SU-DHL-6 (cell line): ENCODE data around the gene VTCN1.

ENCODE experiments used
- H2AFZ ChIP-seq: fragments of 200-600 bp; sonication (generic); 2 replicates; pipeline ENCODE4 v1.6.1; 2014; ENCODE audit warnings: low read depth, mild to moderate bottlenecking, moderate library complexity, mixed read lengths, antibody characterized with exemption, low read length; ENCODE audit not compliant: severe bottlenecking
- H3F3A ChIP-seq: fragments of 200-600 bp; shearing (Covaris generic); 2 replicates; pipeline ENCODE4 v1.6.0; 2016; ENCODE audit warnings: antibody characterized with exemption, mild to moderate bottlenecking; ENCODE audit not compliant: insufficient read depth
- H3K27ac ChIP-seq: fragments of 200-600 bp; sonication (generic); 2 replicates; pipeline ENCODE4 v1.5.1; 2016; ENCODE audit warnings: low read depth, mild to moderate bottlenecking, low read length, moderate library complexity, mixed read lengths
- H3K27me3 ChIP-seq: fragments of 200-600 bp; sonication (generic), shearing (Covaris generic); 2 replicates; pipeline ENCODE4 v1.6.0; 2014; ENCODE audit warnings: mild to moderate bottlenecking, low read length
- H3K36me3 ChIP-seq: fragments of 200-600 bp; sonication (generic); 2 replicates; pipeline ENCODE4 v1.6.1; 2014; ENCODE audit warnings: mild to moderate bottlenecking, low read length, mixed read lengths
- H3K4me2 ChIP-seq: fragments of 300-600, 200-600 bp; shearing (Covaris generic), sonication (generic); 2 replicates; pipeline ENCODE4 v1.6.0; 2014; ENCODE audit warnings: low read length, low read depth, mild to moderate bottlenecking; ENCODE audit not compliant: poor library complexity, severe bottlenecking
- H3K4me3 ChIP-seq: fragments of 200-600 bp; sonication (generic); 2 replicates; pipeline ENCODE4 v1.5.1; 2014; ENCODE audit warnings: antibody characterized with exemption, low read length, mild to moderate bottlenecking, mixed read lengths; ENCODE audit not compliant: insufficient read depth, poor library complexity, severe bottlenecking
- H3K79me2 ChIP-seq: fragments of 200-600 bp; sonication (generic); 2 replicates; pipeline ENCODE4 v1.6.1; 2014; ENCODE audit warnings: mild to moderate bottlenecking, low read length, moderate library complexity; ENCODE audit not compliant: insufficient read depth
- H3K9ac ChIP-seq: fragments of 200-600 bp; sonication (generic); 2 replicates; pipeline ENCODE4 v1.7.0; 2014; ENCODE audit warnings: mild to moderate bottlenecking, low read length
- H3K9me2 ChIP-seq: fragments of 200-600 bp; sonication (generic); replicated peaks from 2 replicates; pipeline ENCODE4 v1.6.1; 2014; ENCODE audit warnings: low read length; ENCODE audit not compliant: insufficient read depth
- H3K9me3 ChIP-seq: fragments of 200-600 bp; sonication (generic); 2 replicates; pipeline ENCODE4 v1.6.1; 2014; ENCODE audit warnings: low read length, mixed read lengths; ENCODE audit not compliant: insufficient read depth
- H4K20me1 ChIP-seq: fragments of 200-600 bp; sonication (generic); 2 replicates; pipeline ENCODE4 v1.6.1; 2014; ENCODE audit warnings: low read depth, mild to moderate bottlenecking, antibody characterized with exemption, low read length, moderate library complexity, mixed read lengths
- CTCF ChIP-seq: fragments of 200-600 bp; sonication (generic); IDR thresholded peaks from one replicate; pipeline ENCODE4 v1.5.1; 2017; ENCODE audit warnings: antibody characterized with exemption, mild to moderate bottlenecking, low read length, moderate library complexity; ENCODE audit not compliant: insufficient read depth, poor library complexity, severe bottlenecking
- EZH2phosphoT487 ChIP-seq: fragments of 200-600 bp; sonication (generic), shearing (Covaris generic); conservative IDR thresholded peaks from 2 replicates; pipeline ENCODE4 v1.6.1; 2018; ENCODE audit warnings: mild to moderate bottlenecking, antibody characterized with exemption, low read length, moderate library complexity, mixed read lengths

VTCN1 gene

GRCh38 chr1:117250061-117250606, 39.4 kb upstream of the VTCN1 start:
- Histone ChIP-seq H2AFZ (no peak overlapping the region), H3K36me3 (no peaks in the 10 kb centered on the region), H3K4me2 (no peak overlapping the region), H3K9ac (no peak overlapping the region), H3F3A (no peaks in the 10 kb centered on the region), H3K79me2 (no peaks in the 10 kb centered on the region), H3K4me3 (no peak overlapping the region), H3K27me3 (no peaks in the 10 kb centered on the region), H4K20me1 (no peaks in the 10 kb centered on the region), H3K9me3 (no peaks in the 10 kb centered on the region), H3K9me2 (no peaks in the 10 kb centered on the region), H3K27ac (no peak overlapping the region)
- TF ChIP-seq CTCF (no peak), EZH2phosphoT487 (no peak)

DNA sequence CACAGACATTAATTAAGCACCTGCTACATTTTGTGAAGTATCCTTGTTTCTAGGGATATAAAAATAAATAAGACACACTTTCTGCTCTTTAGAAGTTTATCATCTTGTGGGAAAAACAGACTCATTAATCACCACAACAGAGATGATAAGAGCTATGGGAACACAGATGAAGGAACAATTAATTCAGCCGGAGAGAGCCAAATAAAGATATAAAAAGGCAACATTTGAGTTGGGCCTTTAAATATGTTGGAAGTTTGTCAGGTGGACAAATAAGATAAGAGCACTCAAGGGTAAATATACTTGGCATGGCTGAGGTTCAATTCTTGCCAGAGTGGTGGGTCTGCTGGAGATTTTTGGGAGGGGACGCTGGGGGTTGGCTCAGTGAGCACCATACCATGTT, 34.2 kb upstream of the VTCN1 start:
- TF ChIP-seq EZH2phosphoT487: no peak
- no peak for TF ChIP-seq CTCF
- Histone ChIP-seq H3K36me3 (no peaks in the 10 kb centered on the region), H3K27me3 (no peaks in the 10 kb centered on the region), H4K20me1 (no peaks in the 10 kb centered on the region), H3K9me3 (no peaks in the 10 kb centered on the region), H3K9ac (no peak overlapping the region), H3K4me3 (no peak overlapping the region), H2AFZ (no peak overlapping the region), H3F3A (no peaks in the 10 kb centered on the region), H3K9me2 (no peaks in the 10 kb centered on the region), H3K79me2 (no peaks in the 10 kb centered on the region), H3K4me2 (no peak overlapping the region), H3K27ac (no peak overlapping the region)

- Histone ChIP-seq H3K9me2 (no peaks in the 10 kb centered on the region), H4K20me1 (no peaks in the 10 kb centered on the region), H3K27ac (no peak overlapping the region), H3F3A (no peaks in the 10 kb centered on the region), H3K79me2 (no peaks in the 10 kb centered on the region), H3K4me3 (no peak overlapping the region), H3K27me3 (no peaks in the 10 kb centered on the region), H3K9ac (no peak overlapping the region), H3K9me3 (no peaks in the 10 kb centered on the region), H3K36me3 (no peaks in the 10 kb centered on the region), H2AFZ (no peak overlapping the region), H3K4me2 (no peak overlapping the region)
- TF ChIP-seq CTCF (no peak), EZH2phosphoT487 (no peak)
These were observed 33.6 kb upstream of the VTCN1 start for GRCh38 chr1:117244306-117244705.
